Activated CD8-positive, alpha-beta memory T cell treated with anti-CD3 and anti-CD28 coated beads for 1 hour (primary cell): ENCODE measurements around the gene C6orf89.

Experiments
- DNase-seq, 2 donors: peaks; one replicate each; pipeline ENCODE4 v3.0.0-alpha.2; 2020; ENCODE audit warnings: low read depth in 1 of 2; ENCODE audit errors: extremely low read depth in 1 of 2

C6orf89 gene, protein sequence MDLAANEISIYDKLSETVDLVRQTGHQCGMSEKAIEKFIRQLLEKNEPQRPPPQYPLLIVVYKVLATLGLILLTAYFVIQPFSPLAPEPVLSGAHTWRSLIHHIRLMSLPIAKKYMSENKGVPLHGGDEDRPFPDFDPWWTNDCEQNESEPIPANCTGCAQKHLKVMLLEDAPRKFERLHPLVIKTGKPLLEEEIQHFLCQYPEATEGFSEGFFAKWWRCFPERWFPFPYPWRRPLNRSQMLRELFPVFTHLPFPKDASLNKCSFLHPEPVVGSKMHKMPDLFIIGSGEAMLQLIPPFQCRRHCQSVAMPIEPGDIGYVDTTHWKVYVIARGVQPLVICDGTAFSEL

DNA sequence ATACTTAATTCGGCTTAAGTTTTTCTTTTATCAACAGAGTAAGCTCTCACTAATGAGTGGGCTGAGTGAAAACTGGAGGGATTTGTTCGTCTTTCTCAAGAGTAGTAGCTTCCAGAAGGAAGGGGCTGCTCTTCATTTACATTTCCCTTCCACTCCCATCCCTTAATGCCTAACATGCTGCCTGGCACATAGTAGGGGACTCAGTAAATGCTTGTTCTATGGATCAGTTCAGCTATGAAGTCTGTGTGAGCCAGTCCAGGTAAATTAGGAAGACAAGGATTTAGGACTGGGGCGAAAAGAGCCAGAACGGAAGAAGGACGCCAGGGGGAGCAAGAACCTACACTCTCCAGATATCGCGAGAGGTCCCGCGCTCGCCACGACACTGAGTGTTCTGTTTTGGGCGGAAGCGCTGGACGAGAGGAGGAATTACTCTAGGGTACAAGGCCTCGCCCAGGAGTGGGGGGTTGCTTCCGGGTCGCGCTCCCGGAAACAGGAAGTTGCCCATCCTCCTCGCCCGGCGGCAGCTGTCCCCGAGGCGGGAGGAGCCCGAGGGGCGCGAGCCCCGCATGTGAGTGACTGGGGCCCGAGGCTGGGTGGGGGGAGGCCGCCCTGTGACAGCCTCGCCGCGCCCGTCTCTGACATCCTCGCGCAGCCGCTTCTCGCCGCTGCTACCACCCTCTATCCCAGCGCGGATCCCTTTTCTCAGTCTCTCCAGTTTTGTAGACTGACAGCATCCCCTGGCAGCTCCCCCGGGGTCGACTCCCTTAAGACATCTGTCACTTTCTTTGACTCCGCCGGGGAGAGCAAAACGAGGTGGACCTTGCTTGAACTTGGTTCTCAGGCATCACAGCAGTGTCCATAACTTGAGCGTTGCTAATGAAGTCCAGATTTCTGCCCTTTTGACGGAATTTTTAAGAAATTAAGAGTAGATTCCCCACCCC lies at the start of gene C6orf89:
C6orf89 (plus strand) TSS at position 492 of the 941 bp plus-strand sequence. CDS start 13,493 bp downstream, outside the sequence.
- peak; percentile 94 to 95 for DNase-seq

DNA sequence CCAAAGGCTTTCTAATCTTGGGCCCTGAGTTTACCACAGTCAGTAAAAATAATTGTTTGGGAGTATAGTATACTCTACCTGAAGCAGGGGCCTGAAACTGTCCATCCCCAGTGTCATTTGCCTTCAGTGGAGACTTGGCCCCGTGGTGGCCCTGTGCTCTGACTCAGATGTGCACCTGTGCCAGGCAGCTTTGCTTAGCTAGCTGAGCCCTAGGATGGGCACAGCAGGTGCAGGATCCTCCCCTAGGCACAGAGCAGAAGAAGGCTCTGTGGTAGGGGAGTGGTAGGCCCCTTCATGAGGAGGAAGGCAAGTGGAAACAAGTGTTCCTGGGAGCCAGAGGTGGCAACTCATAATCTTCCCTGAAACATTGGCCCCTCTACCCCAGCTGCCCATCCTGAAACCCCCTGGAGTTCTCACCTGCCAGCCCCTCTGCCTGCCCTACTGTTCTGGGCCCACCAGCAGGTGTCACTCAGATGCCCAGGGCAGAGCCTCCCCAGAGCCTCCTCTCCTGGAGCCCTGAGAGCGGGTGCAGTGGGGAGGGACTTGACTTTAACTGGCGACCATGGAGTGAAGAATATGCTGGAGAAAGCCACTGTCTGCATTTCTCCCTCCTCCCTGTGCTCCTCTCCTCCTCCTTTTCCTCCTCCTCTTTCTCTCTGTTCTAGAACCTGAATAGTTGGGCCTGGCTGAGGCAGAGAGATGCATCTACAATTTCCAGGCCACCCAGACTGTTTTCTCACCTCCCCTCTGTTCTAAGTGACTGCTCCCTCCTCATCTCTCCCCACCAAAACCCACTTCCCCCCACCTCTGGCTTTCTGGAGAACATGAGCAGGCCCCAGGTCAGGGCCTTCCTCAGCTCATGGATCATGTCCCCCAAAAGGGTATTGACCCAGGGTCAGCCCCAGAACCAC lies 49.4 kb upstream of the C6orf89 start:
- DNase-seq = no peak

DNA sequence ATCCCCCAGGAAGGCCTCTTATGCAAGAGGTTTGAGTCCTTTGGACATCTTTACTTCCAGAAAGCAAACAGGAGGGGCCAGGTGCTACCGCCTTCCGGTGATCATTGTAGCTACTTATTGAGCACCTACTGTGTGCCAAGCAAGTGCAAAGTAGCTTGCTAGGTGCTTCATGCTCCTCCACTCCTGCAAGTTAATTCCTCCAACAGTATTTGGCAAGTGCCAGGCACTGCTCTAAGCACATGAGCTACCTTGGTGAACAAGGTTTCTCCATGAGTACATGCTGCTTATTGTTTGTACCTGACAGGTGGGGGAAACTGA lies 48.8 kb upstream of the C6orf89 start:
- no peak for DNase-seq

DNA sequence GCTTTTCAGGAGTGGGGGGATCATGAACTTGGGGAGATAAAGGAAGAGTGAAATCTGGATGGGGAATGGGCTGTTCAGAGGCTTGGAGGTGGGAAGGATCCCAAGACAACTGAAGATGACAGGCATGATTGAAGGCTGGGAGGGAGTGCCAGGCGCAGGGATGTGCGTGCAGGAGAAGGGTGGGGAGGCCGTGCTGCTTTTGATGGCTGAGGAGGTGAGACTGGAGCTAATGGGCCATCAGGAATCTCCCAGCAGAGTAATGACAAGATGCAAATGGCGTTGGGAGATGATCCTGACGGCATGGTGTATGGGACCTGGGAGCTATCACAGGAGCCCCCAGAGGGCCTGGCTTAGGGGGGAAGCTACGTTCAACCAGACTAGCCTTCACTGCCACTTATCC lies 48.1 kb upstream of the C6orf89 start:
- no peak for DNase-seq

DNA sequence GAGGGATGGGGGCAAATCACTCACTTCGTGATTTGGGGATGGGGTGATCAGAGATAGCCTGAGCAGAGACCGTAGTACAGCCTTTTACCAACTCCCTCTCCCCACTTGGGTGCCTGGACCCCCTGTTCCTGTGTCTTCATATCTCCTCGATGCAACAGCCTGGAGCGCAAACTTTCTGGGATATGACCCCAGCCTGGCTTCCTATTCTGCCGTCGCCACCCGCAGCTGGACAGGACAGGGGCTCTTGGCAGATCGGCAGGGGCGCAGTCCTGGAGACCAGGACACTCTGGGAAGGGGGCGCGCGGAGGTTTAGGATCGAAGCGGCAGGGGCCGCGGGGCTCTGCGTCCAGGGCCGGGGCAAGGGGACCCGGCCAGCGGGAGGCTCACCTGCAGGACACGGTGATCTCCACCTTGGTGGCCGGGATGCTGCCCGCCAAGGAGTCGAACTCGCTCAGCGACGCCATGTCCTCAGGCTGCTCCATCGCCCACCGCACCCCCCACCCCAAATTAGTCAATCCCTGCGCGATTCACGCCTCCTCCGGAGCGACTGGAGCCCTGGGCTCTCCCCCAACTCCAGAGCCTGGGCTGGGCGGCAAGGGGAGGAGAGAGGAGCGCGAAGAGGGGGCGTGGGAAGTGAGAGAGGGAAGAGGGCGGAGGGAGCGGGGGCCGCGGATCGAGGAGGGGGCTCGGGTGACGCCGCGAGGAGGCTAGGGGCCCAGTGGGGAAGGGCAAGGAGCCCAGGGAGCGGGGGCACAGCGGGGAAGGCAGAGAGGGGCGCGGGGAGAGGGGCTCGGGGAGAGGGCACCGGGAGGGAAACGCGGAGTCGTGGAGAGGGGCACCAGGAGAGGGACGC lies 46.6 kb upstream of the C6orf89 start, which contains the start of gene CPNE5:
CPNE5 (minus strand) TSS at position 549 of the 853 bp plus-strand sequence; CDS start at position 482, 67 bp downstream.
- no peak for DNase-seq

DNA sequence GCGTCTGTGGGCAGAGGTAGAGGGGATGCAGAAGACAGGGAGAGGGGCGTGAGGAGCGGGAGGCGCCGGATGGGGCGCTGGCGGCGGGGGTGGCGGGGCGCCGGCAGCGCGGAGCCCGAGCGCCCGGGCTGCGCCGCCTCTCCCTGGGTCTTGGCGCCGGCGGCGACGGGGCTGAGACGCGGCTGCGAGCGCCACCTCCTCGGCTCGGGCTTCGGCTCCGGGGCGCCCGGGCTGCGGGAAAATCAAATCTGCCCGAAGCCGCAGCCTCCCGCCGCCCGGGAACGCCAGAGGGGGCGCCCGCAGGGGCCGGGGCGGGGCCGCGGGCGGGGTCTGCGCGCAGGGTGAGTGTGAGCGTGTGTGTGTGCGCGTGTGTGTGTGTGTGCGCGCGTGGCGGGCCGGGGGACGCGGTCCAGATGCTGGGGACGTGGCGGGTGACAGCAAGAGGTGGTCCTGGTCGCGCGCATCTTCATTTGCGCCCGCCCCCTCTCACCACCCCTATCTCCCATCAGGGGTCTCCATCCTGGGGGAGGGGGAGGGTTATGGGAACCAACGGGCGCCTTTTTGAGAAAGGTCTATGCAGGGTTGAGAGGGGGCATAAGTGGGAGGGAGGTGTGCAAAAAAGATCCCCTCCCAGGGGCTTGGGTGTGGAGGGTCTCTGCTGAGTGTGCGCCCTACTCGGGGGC lies 45.9 kb upstream of the C6orf89 start:
- peak in 1 of 2 donors; percentile 11 for DNase-seq

DNA sequence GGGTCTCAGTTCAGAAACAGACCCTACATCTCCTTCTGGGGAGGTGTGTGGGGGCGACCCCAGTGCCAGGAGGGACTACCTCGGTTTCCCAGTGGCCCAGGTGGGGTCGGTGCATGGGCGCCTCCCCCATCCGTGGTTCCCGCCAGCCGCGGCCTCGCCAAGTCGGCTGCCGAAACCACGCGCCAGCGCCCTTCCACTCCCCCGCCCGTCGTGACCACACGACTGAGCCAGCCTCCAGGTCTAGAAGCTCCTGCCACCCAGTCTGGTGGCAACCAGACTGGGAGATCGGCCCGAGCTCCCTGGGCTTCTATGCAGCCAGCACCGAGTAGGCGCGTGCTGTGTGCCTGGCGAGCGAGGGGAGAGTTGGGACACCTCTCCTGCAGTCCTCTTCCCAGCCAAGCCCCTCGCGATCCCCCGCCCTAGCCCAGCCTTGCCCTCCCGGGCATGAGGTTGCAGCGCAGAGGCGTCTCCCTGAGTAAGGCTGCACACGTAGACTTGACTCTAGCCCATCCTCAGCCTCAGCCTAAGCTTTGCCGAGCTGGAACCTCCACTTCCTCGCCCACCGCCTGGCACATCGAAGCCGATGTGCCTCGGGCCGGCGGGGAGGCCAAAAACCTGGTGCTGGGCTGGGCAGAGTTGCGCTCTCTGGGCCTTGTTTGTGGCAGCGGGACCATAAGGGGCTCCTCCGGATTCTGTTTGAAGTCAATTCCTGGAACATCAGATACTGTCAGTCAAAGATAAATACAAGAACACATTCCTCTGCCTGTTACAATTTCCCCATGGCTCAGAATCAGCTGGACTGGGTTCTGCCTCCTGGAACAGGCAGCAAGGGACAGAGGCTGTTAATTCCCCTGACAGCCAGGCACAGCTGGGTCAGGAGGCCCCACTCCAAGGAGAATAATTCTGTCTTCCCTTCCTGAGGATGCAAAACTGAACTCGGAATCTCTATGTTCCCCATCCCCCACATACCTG lies 45.0 kb upstream of the C6orf89 start:
- no peak for DNase-seq

DNA sequence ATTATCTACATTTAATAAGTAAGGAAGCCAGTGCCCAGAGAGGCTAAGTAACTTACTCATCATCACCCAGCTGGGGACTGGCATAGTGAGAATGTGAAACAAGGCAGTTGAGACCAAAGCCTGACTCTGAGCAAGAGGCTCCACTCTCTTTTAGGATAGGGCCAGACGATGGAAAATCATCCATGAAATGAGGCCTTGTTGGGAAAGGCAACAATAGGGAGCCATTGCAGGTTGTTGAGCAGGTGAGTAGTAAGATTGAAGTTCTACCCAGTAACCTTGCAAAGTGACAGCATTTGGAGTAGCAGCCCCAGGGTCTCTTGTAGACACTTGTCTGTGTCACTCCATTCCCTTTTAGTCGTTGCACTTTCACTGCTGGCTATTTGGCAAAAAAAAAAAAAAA lies 44.0 kb upstream of the C6orf89 start:
- no peak for DNase-seq

DNA sequence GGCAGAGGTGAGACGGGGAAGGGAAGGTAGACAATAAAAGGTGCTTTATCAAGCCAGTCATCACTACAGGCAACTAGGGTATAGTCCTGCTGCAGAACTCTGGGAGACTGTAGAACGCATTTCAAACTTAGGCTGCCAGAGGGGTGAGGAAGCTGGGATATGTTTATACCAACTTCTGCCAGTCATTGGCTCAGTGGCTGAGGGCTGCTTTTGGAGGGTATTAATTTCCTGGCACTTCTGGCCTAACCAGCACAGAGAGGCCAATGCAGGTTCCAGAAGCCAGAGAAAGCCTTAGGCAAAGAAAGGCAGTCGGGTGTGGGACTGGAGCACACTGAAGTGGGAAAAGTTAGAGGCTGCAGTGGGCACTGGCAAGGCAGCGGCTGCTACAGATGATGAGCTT lies 42.6 kb upstream of the C6orf89 start:
- DNase-seq = no peak

DNA sequence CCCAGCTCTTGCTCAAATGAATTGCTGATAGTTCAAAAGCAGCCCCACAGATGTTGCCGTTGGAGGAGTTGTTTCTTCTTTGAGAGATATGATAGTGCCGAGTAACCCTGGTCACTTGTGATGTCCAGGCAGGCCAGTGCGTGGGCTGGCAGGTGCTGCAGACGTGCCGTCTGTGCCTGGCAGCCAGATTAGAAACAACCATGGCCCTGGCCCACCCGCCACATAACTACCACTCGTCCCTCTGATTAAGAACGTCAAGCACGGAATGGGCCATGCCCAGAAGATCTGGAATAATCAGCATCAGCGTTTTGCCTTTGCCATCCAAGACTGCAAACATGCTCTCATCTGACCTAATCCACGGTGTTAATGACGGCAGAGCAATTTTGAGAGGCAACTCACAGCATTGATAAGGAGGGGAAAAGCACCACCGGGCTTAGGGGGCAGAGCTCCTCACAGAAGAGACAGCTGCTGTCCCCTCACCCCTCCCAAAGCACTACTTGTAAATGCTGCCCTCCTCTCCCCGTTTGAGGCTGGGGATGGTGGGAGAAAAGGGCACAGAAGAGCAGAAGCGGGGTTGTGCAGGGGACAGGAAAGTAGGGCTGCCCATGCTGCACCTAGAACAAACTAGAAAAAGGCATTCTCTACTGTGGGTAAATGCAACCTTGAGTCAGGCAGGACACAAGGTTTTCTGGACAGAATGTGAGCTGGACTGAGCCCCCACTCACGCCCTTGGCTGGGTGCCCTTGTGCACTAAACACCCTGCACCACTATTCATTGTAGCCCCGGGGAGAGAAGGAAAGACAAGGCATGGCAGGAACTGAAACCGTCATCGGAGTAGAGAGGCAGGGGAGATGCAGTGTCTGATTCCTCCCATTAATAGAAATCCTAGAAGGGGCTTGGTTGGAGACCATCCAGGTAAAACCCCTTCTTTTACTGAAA lies 41.3 kb upstream of the C6orf89 start:
- DNase-seq = no peak

DNA sequence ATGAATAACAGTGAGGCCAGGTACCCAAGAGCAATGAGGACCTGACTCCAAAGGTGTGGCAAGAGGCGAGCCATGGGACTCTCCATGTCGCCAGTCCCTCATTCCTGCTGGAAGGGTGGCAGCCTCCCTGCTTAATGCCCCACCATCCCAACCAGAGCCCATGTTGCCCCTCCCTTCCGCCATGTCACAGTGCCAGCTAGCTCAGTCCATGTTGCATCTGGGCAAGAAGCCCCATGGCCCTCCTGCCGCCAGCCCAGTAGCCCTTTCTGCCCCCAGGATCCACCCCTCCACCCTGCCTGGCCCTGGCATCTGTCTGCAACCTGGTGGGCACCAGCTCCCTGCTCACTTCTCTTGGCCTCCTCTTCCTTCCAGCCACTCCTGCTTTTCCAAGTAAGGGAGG lies 40.5 kb upstream of the C6orf89 start:
- DNase-seq = no peak

DNA sequence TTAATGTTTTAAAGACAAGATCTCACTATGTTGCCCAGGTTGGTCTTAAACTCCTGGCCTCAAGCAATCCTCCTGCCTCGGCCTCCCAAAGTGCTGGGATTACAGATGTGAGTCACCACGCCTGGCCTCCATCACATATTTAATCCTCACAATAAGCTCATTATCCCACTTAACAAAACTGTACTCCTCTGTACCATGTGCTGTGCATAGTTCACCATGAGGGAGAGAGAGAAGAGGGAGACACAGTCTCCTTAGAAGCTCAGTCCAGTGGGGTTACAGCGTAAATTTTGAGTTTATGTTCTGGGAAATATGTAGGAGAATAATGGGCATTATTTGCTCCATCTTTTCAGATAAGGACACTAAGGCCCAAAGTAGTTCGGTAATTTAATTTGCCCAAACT lies 38.6 kb upstream of the C6orf89 start:
- no peak for DNase-seq

DNA sequence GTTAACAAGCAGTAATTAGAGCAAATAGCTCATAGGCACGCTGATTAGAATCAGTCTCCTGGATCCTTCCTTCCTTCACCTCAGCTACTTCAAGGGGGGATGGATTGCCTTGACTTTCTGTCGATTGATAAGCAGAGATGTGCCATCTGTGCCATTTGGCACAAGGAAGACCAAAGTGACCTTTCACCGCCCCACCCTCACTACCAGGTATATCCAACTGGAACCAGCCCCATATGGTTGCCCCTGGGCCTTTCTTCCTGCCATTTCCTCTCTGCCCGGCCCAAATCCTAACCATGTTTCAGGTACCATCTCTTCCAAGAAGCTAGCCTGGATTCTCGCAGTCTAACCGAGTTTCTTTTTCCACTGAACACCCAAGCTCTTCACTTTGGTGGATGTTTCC lies 37.8 kb upstream of the C6orf89 start:
- DNase-seq = no peak

DNA sequence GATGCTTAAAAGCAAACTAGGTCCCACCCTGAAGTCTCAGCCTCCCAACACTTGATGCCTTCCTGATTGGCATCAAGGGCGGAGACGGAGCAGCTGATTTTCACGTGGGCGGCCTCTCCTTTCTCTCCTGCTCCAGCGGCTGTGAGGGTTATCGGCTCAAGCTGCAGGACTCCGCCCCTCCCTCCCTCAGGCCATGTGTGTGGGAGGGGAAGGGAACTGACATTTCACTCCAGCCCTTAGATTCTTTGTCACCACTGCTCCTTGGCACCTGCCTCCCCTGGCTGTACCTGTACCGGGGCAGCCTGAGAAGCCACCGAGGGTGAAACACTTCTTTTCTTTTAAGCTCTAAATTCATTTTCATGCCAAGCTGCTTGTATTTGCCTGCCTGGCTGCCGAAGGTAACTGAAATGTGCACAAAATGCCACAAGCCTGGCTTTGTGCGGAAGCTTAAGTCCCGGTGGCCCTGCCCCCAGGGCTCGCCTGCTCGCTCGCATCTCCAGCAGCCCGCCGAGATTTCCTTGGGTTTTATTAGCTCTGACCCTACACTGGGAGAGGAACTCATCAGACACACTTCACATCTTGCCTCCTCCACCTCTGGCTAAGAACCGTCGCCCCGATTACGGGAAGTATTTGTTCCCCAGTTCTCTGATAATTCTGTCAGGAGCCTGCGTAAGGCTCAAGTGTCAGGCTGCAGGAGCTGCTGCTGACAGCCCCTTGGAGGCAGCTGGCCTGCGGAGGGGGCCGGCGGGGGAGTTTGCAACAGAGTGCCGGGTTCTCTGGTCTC lies 36.9 kb upstream of the C6orf89 start:
- DNase-seq = no peak

DNA sequence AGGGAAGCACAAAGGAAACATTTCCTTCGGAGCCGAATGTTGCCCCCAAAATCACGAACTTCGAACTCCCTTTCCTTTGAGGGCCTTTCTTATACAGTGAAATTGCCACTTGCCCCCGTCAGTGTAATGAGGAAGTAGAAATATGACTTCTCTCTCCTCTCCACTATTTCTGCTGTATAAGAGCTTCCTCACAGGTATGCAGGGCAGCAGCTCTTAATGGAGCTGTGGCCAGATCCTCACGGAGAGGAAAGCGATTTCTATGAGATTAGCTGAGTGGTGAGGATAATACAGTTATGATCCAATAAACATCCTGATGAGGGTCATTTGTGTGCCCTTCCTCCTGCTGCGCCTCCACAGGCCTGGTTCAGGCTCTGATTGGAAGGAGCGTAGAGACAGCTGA lies 35.7 kb upstream of the C6orf89 start:
- no peak for DNase-seq

DNA sequence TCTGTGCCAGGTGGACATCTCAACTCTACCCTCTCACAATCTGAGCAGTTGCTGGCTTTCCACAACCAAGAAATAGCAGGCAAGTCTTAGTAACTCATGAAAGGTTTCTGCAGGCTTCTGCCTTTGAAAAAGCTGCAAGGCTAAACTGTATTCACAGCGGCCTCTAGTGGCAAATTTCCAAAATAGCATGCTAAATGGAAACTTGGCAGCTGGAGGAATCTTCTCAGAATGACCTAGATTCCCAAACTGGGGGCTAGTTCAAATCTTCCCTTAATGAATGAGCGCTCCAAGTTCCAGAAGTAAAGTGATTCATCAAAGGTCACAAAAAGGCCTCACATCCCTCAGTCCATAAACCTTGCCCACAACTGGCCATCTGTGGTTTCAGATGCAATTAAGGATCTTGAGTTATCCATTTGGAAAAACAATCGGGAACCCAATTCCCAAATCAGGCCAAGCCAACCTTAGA lies 34.6 kb upstream of the C6orf89 start:
- no peak for DNase-seq
